Colonic mucosa (tissue), 4 donors: Measurements from ENCODE around the gene CHST4. TPM values are rescaled to one million over a fixed set of nuclear protein-coding genes. Genes with fewer than 3 reads are reported as not detected.

ENCODE experiments used
- DNase-seq: peaks from one replicate; pipeline ENCODE4 v3.0.0-alpha.2; 2020
- H3K27ac ChIP-seq: fragments of 200-600 bp; one replicate; pipeline ENCODE4 v1.8.0; 2021
- H3K27me3 ChIP-seq: fragments of 200-600 bp; one replicate; pipeline ENCODE4 v1.8.0; 2021
- H3K36me3 ChIP-seq: fragments of 200-600 bp; one replicate; pipeline ENCODE4 v1.8.0; 2021
- H3K4me1 ChIP-seq: fragments of 200-600 bp; one replicate; pipeline ENCODE4 v1.8.0; 2021; ENCODE audit warnings: mild to moderate bottlenecking
- H3K4me3 ChIP-seq: fragments of 200-600 bp; one replicate; pipeline ENCODE4 v1.8.0; 2021
- H3K9ac ChIP-seq, 2 donors: one replicate each; pipeline ENCODE4 v1.7.0; 2013; ENCODE audit warnings: control low read depth in 2 of 2, low read depth in 2 of 2, low read length in 2 of 2
- H3K9me3 ChIP-seq: fragments of 200-600 bp; one replicate; pipeline ENCODE4 v1.8.0; 2021
- CTCF ChIP-seq: fragments of 200-600 bp; IDR thresholded peaks from one replicate; pipeline ENCODE4 v1.8.0; 2022; ENCODE audit warnings: antibody characterized with exemption, mild to moderate bottlenecking
- intact Hi-C: fragments of 100-400 bp; cut with DNase I; formaldehyde crosslinking; loops from one replicate; pipeline ENCODE4 v1.14.1; 2022
- total RNA-seq, 2 donors: library from RNA; stranded (reverse); fragmentation: NEBNext Ultra II Directional in 1 of 2; extraction: Animal tissue kit (Norgen Biotek cat#: 25700) in 1 of 2; gene quantifications; one replicate each; pipeline ENCODE4 v1.2.1, GENCODE V29; 2021
- donor health status: healthy.
- donor health status: DM: no; HTN: no; CAD: no.
- donor health status: DM: no; HTN: no; CAD: no.

CHST4 gene
- total RNA-seq, 2 donors from 2014 or later = 0.44 TPM; not detected in 1

GRCh38 chr16:71565812-71566700 lies 39.8 kb downstream of the CHST4 start:
- no peak for DNase-seq
- Histone ChIP-seq H3K4me3 (no peak overlapping the region), H3K27ac (peak overlapping the region; percentile 87), H3K4me1 (no peaks in the 10 kb centered on the region), H3K36me3 (no peaks in the 10 kb centered on the region), H3K27me3 (no peaks in the 10 kb centered on the region), H3K9me3 (no peaks in the 10 kb centered on the region), H3K9ac (peak overlapping the region in 1 of 2 donors; percentile 65)
- intact Hi-C loops = no loop called here
- TF ChIP-seq CTCF = no peak

GRCh38 chr16:71567931-71568330 lies 41.7 kb downstream of the CHST4 start:
- Histone ChIP-seq H3K9ac (no peak overlapping the region), H3K27ac (no peak overlapping the region), H3K36me3 (no peaks in the 10 kb centered on the region), H3K27me3 (no peaks in the 10 kb centered on the region), H3K4me3 (no peak overlapping the region), H3K9me3 (no peaks in the 10 kb centered on the region), H3K4me1 (no peaks in the 10 kb centered on the region)
- intact Hi-C loops = no loop called here
- no peak for DNase-seq
- TF ChIP-seq CTCF = no peak

- H3K36me3 ChIP-seq = no peaks in the 10 kb centered on the region
- H3K27me3 ChIP-seq = no peaks in the 10 kb centered on the region
- no peak for DNase-seq
- H3K9ac ChIP-seq = no peak overlapping the region
- no peak overlapping the region for H3K27ac ChIP-seq
- no peaks in the 10 kb centered on the region for H3K9me3 ChIP-seq
- no peak for TF ChIP-seq CTCF
- H3K4me1 ChIP-seq = no peaks in the 10 kb centered on the region
- intact Hi-C loops = no loop called here
- no peak overlapping the region for H3K4me3 ChIP-seq
Measured at GRCh38 chr16:71568551-71568950, 42.3 kb downstream of the CHST4 start.

- no peaks in the 10 kb centered on the region for H3K4me1 ChIP-seq
- H3K27me3 ChIP-seq = no peaks in the 10 kb centered on the region
- peak overlapping the region; percentile 33 for H3K27ac ChIP-seq
- H3K9ac ChIP-seq = no peak overlapping the region
- no peaks in the 10 kb centered on the region for H3K36me3 ChIP-seq
- intact Hi-C loops = no loop called here
- no peak for TF ChIP-seq CTCF
- DNase-seq = peak; percentile 38
- no peak overlapping the region for H3K4me3 ChIP-seq
- H3K9me3 ChIP-seq = no peaks in the 10 kb centered on the region
Measured at GRCh38 chr16:71569621-71570020, 43.4 kb downstream of the CHST4 start.

GRCh38 chr16:71570144-71570543 lies 43.9 kb downstream of the CHST4 start:
- Histone ChIP-seq H3K9ac (no peak overlapping the region), H3K9me3 (no peaks in the 10 kb centered on the region), H3K36me3 (no peaks in the 10 kb centered on the region), H3K4me1 (no peaks in the 10 kb centered on the region), H3K27ac (peak overlapping the region; percentile 25), H3K4me3 (no peak overlapping the region), H3K27me3 (no peaks in the 10 kb centered on the region)
- DNase-seq = no peak
- TF ChIP-seq CTCF = no peak
- intact Hi-C loops = no loop called here
